Neural cell (in vitro differentiated cells): Measurements from ENCODE around the gene ZNF547. TPM values are rescaled to one million over a fixed set of nuclear protein-coding genes. Genes with fewer than 3 reads are reported as not detected.

ENCODE experiments used
- H2AFZ ChIP-seq: fragments of 200-600, 300-800 bp; sonication (generic), shearing (Covaris generic); 2 replicates; pipeline ENCODE4 v1.6.0; 2014; ENCODE audit warnings: low read depth, mild to moderate bottlenecking, antibody characterized with exemption, low read length, moderate library complexity
- H3F3A ChIP-seq: fragments of 200-600 bp; shearing (Covaris generic); 2 replicates; pipeline ENCODE4 v1.6.1; 2016; ENCODE audit warnings: mild to moderate bottlenecking, moderate library complexity, mixed read lengths, antibody characterized with exemption, low read length; ENCODE audit not compliant: insufficient read depth, poor library complexity, severe bottlenecking
- H3K27ac ChIP-seq: fragments of 200-600, 300-800 bp; sonication (generic), shearing (Covaris generic); 2 replicates; pipeline ENCODE4 v1.5.1; 2014; ENCODE audit warnings: mild to moderate bottlenecking, low read length, moderate library complexity
- H3K27me3 ChIP-seq: fragments of 300-800, 200-600 bp; sonication (generic), shearing (Covaris generic); 2 replicates; pipeline ENCODE4 v1.6.0; 2014; ENCODE audit warnings: mild to moderate bottlenecking, low read depth, low read length, moderate library complexity; ENCODE audit not compliant: insufficient read depth
- H3K36me3 ChIP-seq: fragments of 300-800, 200-600 bp; sonication (generic), shearing (Covaris generic); 2 replicates; pipeline ENCODE4 v1.5.1; 2014; ENCODE audit warnings: mild to moderate bottlenecking, antibody characterized with exemption, low read length, moderate library complexity; ENCODE audit not compliant: insufficient read depth
- H3K4me2 ChIP-seq: fragments of 300-800, 200-600 bp; sonication (generic), shearing (Covaris generic); 2 replicates; pipeline ENCODE4 v1.6.0; 2014; ENCODE audit warnings: mild to moderate bottlenecking, low read length
- H3K4me3 ChIP-seq: fragments of 300-800, 200-600 bp; sonication (generic), shearing (Covaris generic); 2 replicates; pipeline ENCODE4 v1.5.1; 2014; ENCODE audit warnings: mild to moderate bottlenecking, low read length, moderate library complexity
- H3K79me2 ChIP-seq: fragments of 200-600 bp; shearing (Covaris generic); replicated peaks from 2 replicates; pipeline ENCODE4 v1.6.0; 2014; ENCODE audit warnings: mild to moderate bottlenecking, low read length, moderate library complexity; ENCODE audit not compliant: insufficient read depth
- H3K9ac ChIP-seq: fragments of 300-800, 200-600 bp; sonication (generic), shearing (Covaris generic); 2 replicates; pipeline ENCODE4 v1.6.1; 2016; ENCODE audit warnings: mild to moderate bottlenecking, low read length, mixed read lengths
- H3K9me2 ChIP-seq: fragments of 200-600 bp; shearing (Covaris generic); 2 replicates; pipeline ENCODE4 v1.6.1; 2016; ENCODE audit warnings: mild to moderate bottlenecking, low read length, mixed read lengths; ENCODE audit not compliant: insufficient read depth
- H3K9me3 ChIP-seq: fragments of 200-600, 300-800 bp; sonication (generic), shearing (Covaris generic); 2 replicates; pipeline ENCODE4 v1.6.1; 2016; ENCODE audit warnings: mild to moderate bottlenecking, mixed run types, low read length, moderate library complexity, mixed read lengths
- H4K20me1 ChIP-seq: fragments of 200-600 bp; shearing (Covaris generic); 2 replicates; pipeline ENCODE4 v1.6.1; 2016; ENCODE audit warnings: mild to moderate bottlenecking, mixed run types; ENCODE audit not compliant: insufficient read depth
- EP300 ChIP-seq: fragments of 450-650 bp; conservative IDR thresholded peaks from 2 replicates; pipeline ENCODE4 v1.6.1; 2014; ENCODE audit warnings: antibody characterized with exemption, mild to moderate bottlenecking, moderate library complexity; ENCODE audit not compliant: poor library complexity, severe bottlenecking
- EZH2 ChIP-seq: fragments of 200-600, 300-800 bp; shearing (Covaris generic), sonication (generic); IDR thresholded peaks from 2 replicates; pipeline ENCODE4 v1.6.1; 2014; ENCODE audit warnings: antibody characterized with exemption, low read length, borderline replicate concordance, mild to moderate bottlenecking; ENCODE audit not compliant: insufficient read depth, poor library complexity, severe bottlenecking
- MXI1 ChIP-seq: fragments of 450-650 bp; conservative IDR thresholded peaks from 2 replicates; pipeline ENCODE4 v1.6.1; 2014; ENCODE audit warnings: antibody characterized with exemption, mild to moderate bottlenecking; ENCODE audit not compliant: poor library complexity, severe bottlenecking
- POLR2AphosphoS5 ChIP-seq: IDR thresholded peaks from 2 replicates; pipeline ENCODE4 v1.6.1; 2012
- RAD21 ChIP-seq: fragments of 450-650 bp; conservative IDR thresholded peaks from 2 replicates; pipeline ENCODE4 v1.6.1; 2014; ENCODE audit warnings: antibody characterized with exemption, mild to moderate bottlenecking, moderate library complexity
- REST ChIP-seq: IDR thresholded peaks from 2 replicates; pipeline ENCODE4 v1.6.1; 2012; ENCODE audit warnings: borderline replicate concordance
- SMC3 ChIP-seq: fragments of 450-650 bp; conservative IDR thresholded peaks from 2 replicates; pipeline ENCODE4 v1.6.1; 2014; ENCODE audit warnings: antibody characterized with exemption, mild to moderate bottlenecking, moderate library complexity; ENCODE audit not compliant: poor library complexity
- TAF1 ChIP-seq: IDR thresholded peaks from 2 replicates; pipeline ENCODE4 v1.6.1; 2012; ENCODE audit warnings: low read depth
- polyA plus RNA-seq: library from polyadenylated mRNA; depleted of rRNA; stranded (reverse); fragments of >200 nt; gene quantifications from 2 replicates; pipeline ENCODE4 v1.2.3, GENCODE V29; 2014
- TF ChIP-seq, protein P1 (sequence below): fragments of 450-650 bp; IDR thresholded peaks from 2 replicates; pipeline ENCODE4 v1.5.1; 2014; ENCODE audit warnings: antibody characterized with exemption, mild to moderate bottlenecking, moderate library complexity; ENCODE audit not compliant: poor library complexity, severe bottlenecking

The ZNF547 gene
- polyA plus RNA-seq, 1 donor from 2014 or later: 11.6 TPM

GRCh38 chr19:57327993-57328392 lies 35.4 kb upstream of the ZNF547 start:
- no peaks in the 10 kb centered on the region for H3K9me2 ChIP-seq
- no peak overlapping the region for H2AFZ ChIP-seq
- H3K4me2 ChIP-seq: no peak overlapping the region
- H3K9me3 ChIP-seq: no peaks in the 10 kb centered on the region
- H3K27ac ChIP-seq: no peak overlapping the region
- no peak overlapping the region for H3K4me3 ChIP-seq
- H3F3A ChIP-seq: no peaks in the 10 kb centered on the region
- no peak overlapping the region for H3K9ac ChIP-seq
- H3K36me3 ChIP-seq: peaks cover 6% of the 10 kb centered on the region
- TF ChIP-seq POLR2AphosphoS5 (no peak), REST (no peak), TAF1 (no peak), EZH2 (no peak), MXI1 (no peak), RAD21 (no peak), SMC3 (no peak), EP300 (no peak)
- TF ChIP-seq, protein P1, sequence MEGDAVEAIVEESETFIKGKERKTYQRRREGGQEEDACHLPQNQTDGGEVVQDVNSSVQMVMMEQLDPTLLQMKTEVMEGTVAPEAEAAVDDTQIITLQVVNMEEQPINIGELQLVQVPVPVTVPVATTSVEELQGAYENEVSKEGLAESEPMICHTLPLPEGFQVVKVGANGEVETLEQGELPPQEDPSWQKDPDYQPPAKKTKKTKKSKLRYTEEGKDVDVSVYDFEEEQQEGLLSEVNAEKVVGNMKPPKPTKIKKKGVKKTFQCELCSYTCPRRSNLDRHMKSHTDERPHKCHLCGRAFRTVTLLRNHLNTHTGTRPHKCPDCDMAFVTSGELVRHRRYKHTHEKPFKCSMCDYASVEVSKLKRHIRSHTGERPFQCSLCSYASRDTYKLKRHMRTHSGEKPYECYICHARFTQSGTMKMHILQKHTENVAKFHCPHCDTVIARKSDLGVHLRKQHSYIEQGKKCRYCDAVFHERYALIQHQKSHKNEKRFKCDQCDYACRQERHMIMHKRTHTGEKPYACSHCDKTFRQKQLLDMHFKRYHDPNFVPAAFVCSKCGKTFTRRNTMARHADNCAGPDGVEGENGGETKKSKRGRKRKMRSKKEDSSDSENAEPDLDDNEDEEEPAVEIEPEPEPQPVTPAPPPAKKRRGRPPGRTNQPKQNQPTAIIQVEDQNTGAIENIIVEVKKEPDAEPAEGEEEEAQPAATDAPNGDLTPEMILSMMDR: no peak
- H4K20me1 ChIP-seq: no peaks in the 10 kb centered on the region
- no peaks in the 10 kb centered on the region for H3K27me3 ChIP-seq
- peaks cover 16% of the 10 kb centered on the region for H3K79me2 ChIP-seq

GRCh38 chr19:57334191-57334590 lies 29.2 kb upstream of the ZNF547 start:
- Histone ChIP-seq H3K36me3 (peaks cover under 1% of the 10 kb centered on the region), H3K27ac (no peak overlapping the region), H4K20me1 (no peaks in the 10 kb centered on the region), H3K9ac (no peak overlapping the region), H2AFZ (no peak overlapping the region), H3F3A (no peaks in the 10 kb centered on the region), H3K4me3 (no peak overlapping the region), H3K9me3 (no peaks in the 10 kb centered on the region), H3K4me2 (no peak overlapping the region), H3K79me2 (peaks cover 8% of the 10 kb centered on the region), H3K9me2 (no peaks in the 10 kb centered on the region), H3K27me3 (no peaks in the 10 kb centered on the region)
- TF ChIP-seq EP300 (no peak), SMC3 (no peak), POLR2AphosphoS5 (no peak), RAD21 (no peak), REST (no peak), MXI1 (no peak), TAF1 (no peak), EZH2 (no peak)
- TF ChIP-seq, protein P1: no peak
